Activated T-helper 1 cell treated with Interleukin-2 at 50 U/mL for 16 hours (primary cell): ENCODE measurements around the gene HPCAL1.

ENCODE experiments used
- DNase-seq: peaks from one replicate; pipeline ENCODE4 v3.0.0-alpha.2; 2020; ENCODE audit warnings: low read depth

HPCAL1 gene

GRCh38 chr2:10324095-10324832 is 21.6 kb downstream of the HPCAL1 start:
- no peak for DNase-seq

- DNase-seq = no peak
Measured at GRCh38 chr2:10325278-10326145, 22.8 kb downstream of the HPCAL1 start.

GRCh38 chr2:10326151-10326616 is 23.5 kb downstream of the HPCAL1 start:
- DNase-seq = no peak

- no peak for DNase-seq
Measured at GRCh38 chr2:10326707-10327594, 24.2 kb downstream of the HPCAL1 start.

GRCh38 chr2:10327896-10328669 is 25.4 kb downstream of the HPCAL1 start:
- no peak for DNase-seq

GRCh38 chr2:10328670-10329579 is 26.2 kb downstream of the HPCAL1 start:
- DNase-seq = no peak

GRCh38 chr2:10329580-10329879 is 26.8 kb downstream of the HPCAL1 start:
- DNase-seq = no peak

- DNase-seq = no peak
Measured at GRCh38 chr2:10329880-10330699, 27.4 kb downstream of the HPCAL1 start.

- DNase-seq = no peak
Measured at GRCh38 chr2:10330700-10331026, 28.0 kb downstream of the HPCAL1 start.

GRCh38 chr2:10331027-10331701 is 28.5 kb downstream of the HPCAL1 start:
- DNase-seq = peak; percentile 63

GRCh38 chr2:10331702-10332401 is 29.1 kb downstream of the HPCAL1 start:
- DNase-seq = no peak

GRCh38 chr2:10332402-10333246 is 29.9 kb downstream of the HPCAL1 start:
- no peak for DNase-seq

- no peak for DNase-seq
Measured at GRCh38 chr2:10333247-10333613, 30.5 kb downstream of the HPCAL1 start.

- no peak for DNase-seq
Measured at GRCh38 chr2:10333966-10334365, 31.3 kb downstream of the HPCAL1 start.

- no peak for DNase-seq
Measured at GRCh38 chr2:10335046-10335840, 32.5 kb downstream of the HPCAL1 start.

GRCh38 chr2:10336283-10336682 is 33.6 kb downstream of the HPCAL1 start:
- DNase-seq = no peak
